ENCODE data around the gene EML5. TPM values are rescaled to one million over a fixed set of nuclear protein-coding genes. Genes with fewer than 3 reads are reported as not detected.

EML5 gene
- total RNA-seq, 3 donors from 2014 or later: 1.3 to 4.1 (median 1.4) TPM

- intact Hi-C loops (cut with DNase I, micrococcal nuclease): no loop called here
- Histone ChIP-seq H3K4me1 (ENCODE audit: low read depth) (no peaks in the 10 kb centered on the region), H3K9me3 (no peaks in the 10 kb centered on the region), H3K4me3 (no peak overlapping the region), H3K36me3 (ENCODE audit: low read depth) (no peaks in the 10 kb centered on the region)
- DNase-seq (no peak), ATAC-seq (no peak)
- TF ChIP-seq, protein P1, sequence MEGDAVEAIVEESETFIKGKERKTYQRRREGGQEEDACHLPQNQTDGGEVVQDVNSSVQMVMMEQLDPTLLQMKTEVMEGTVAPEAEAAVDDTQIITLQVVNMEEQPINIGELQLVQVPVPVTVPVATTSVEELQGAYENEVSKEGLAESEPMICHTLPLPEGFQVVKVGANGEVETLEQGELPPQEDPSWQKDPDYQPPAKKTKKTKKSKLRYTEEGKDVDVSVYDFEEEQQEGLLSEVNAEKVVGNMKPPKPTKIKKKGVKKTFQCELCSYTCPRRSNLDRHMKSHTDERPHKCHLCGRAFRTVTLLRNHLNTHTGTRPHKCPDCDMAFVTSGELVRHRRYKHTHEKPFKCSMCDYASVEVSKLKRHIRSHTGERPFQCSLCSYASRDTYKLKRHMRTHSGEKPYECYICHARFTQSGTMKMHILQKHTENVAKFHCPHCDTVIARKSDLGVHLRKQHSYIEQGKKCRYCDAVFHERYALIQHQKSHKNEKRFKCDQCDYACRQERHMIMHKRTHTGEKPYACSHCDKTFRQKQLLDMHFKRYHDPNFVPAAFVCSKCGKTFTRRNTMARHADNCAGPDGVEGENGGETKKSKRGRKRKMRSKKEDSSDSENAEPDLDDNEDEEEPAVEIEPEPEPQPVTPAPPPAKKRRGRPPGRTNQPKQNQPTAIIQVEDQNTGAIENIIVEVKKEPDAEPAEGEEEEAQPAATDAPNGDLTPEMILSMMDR (IDR thresholded peaks at IDR 0.05): no peak
These were observed 17.2 kb downstream of the EML5 start for GRCh38 chr14:88775532-88775931.

DNA sequence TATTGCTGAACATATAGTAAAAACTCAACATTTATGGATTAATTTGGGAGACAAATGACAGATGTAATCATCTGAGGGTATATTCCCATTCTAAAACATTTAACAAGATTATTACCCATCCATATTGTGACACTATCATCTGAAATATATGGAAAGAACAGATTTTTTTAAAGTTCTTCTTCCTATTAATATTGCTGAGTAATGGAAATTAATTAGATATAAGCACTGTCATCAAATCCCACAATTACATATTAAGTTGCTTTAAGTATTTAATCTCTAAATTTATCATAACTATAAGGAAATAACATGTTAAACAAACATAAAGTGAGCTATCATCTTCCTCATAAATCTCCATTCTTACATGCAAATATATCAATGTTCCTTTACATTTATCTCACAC lies 22.0 kb downstream of the EML5 start:
- H3K36me3 ChIP-seq (ENCODE audit: low read depth): no peaks in the 10 kb centered on the region
- H3K4me3 ChIP-seq: no peak overlapping the region
- TF ChIP-seq, protein P1 (IDR thresholded peaks at IDR 0.05): no peak
- H3K4me1 ChIP-seq (ENCODE audit: low read depth): no peaks in the 10 kb centered on the region
- H3K9me3 ChIP-seq: peaks cover 24% of the 10 kb centered on the region
- DNase-seq (no peak), ATAC-seq (no peak)
- intact Hi-C loops (cut with DNase I, micrococcal nuclease): no loop called here

- H3K4me3 ChIP-seq: no peak overlapping the region
- no peak for DNase-seq
- no peak for ATAC-seq
- TF ChIP-seq, protein P1 (IDR thresholded peaks at IDR 0.05): no peak
- H3K4me1 ChIP-seq (ENCODE audit: low read depth): no peaks in the 10 kb centered on the region
- intact Hi-C loops (cut with DNase I, micrococcal nuclease): no loop called here
- no peaks in the 10 kb centered on the region for H3K36me3 ChIP-seq (ENCODE audit: low read depth)
- H3K9me3 ChIP-seq: peaks cover 28% of the 10 kb centered on the region
These were observed 27.6 kb downstream of the EML5 start for GRCh38 chr14:88765130-88765529.

DNA sequence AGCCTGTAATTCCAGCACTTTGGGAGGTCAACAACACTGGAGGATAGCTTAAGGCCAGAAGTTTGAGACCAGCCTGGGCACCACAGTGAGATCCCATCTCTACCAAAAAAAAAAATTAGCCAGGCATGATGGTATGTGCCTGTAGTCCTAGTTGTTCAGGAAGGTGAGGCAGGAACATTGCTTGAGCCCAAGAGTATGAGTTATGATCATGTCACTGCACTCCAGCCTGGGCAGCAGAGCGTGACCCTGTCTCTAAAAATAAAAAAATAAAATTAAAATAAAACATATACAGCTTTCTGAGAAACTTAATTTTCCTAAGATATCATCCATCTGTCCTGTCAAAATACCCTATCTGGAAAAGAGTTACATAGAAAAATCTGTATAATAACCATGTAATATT lies 38.9 kb downstream of the EML5 start:
- no peak for ATAC-seq
- H3K36me3 ChIP-seq (ENCODE audit: low read depth): no peaks in the 10 kb centered on the region
- intact Hi-C loops (cut with DNase I, micrococcal nuclease): no loop called here
- DNase-seq: no peak
- no peaks in the 10 kb centered on the region for H3K9me3 ChIP-seq
- no peaks in the 10 kb centered on the region for H3K4me1 ChIP-seq (ENCODE audit: low read depth)
- no peak overlapping the region for H3K4me3 ChIP-seq
- TF ChIP-seq, protein P1 (IDR thresholded peaks at IDR 0.05): no peak

DNA sequence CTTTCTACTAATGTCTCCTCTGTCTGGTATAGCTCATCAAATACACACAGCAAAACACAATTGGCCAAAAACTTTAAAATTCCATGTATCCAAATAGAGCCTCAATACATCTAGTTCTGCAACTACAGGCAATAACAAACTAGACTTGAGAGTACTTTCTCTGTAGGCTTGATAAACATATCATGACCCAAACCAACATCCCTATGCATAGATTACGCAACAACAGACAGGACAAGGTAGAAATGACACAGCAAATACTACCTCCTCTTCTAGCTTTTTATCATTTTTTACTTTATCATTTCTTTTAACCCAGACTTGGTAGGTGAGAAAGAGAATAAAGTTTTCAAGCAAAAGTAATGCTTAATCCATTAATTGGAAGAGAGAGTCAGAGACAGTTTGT lies 41.8 kb downstream of the EML5 start:
- no peaks in the 10 kb centered on the region for H3K9me3 ChIP-seq
- DNase-seq (no peak), ATAC-seq (no peak)
- intact Hi-C loops (cut with DNase I, micrococcal nuclease): no loop called here
- H3K4me1 ChIP-seq (ENCODE audit: low read depth): no peaks in the 10 kb centered on the region
- no peak overlapping the region for H3K4me3 ChIP-seq
- TF ChIP-seq, protein P1 (IDR thresholded peaks at IDR 0.05): no peak
- H3K36me3 ChIP-seq (ENCODE audit: low read depth): no peaks in the 10 kb centered on the region

GRCh38 chr14:88750413-88750812 lies 42.3 kb downstream of the EML5 start:
- DNase-seq: no peak
- intact Hi-C loops (cut with DNase I, micrococcal nuclease): no loop called here
- no peaks in the 10 kb centered on the region for H3K36me3 ChIP-seq (ENCODE audit: low read depth)

More at GRCh38 chr14:88750413-88750812, 42.3 kb downstream of the EML5 start:
- H3K4me1 ChIP-seq (ENCODE audit: low read depth): no peaks in the 10 kb centered on the region
- TF ChIP-seq, protein P1 (IDR thresholded peaks at IDR 0.05): no peak
- H3K4me3 ChIP-seq: no peak overlapping the region
- ATAC-seq: no peak
- H3K9me3 ChIP-seq: no peaks in the 10 kb centered on the region

Data from mucosa of descending colon (tissue), 3 donors.